Mesenchymal stem cell (in vitro differentiated cells and primary cell): Measurements from ENCODE around the gene HS3ST4.

Source experiments
- DNase-seq: peaks from one replicate; pipeline ENCODE4 v3.0.0-alpha.2; 2013
- H2AFZ ChIP-seq: one replicate; pipeline ENCODE4 v1.6.1; 2013; ENCODE audit warnings: low read depth, mild to moderate bottlenecking, control low read depth, inconsistent platforms, low read length, moderate library complexity
- H2AK5ac ChIP-seq: 2 replicates; pipeline ENCODE4 v1.6.1; 2013; ENCODE audit warnings: low read length, moderate library complexity, mild to moderate bottlenecking, inconsistent platforms; ENCODE audit not compliant: severe bottlenecking
- H2BK120ac ChIP-seq: one replicate; pipeline ENCODE4 v1.6.1; 2013; ENCODE audit warnings: low read depth, mild to moderate bottlenecking, inconsistent platforms, low read length, moderate library complexity
- H2BK12ac ChIP-seq, 2 experiments: one replicate each; pipeline ENCODE4 v1.6.1; 2013; ENCODE audit warnings: inconsistent platforms in 2 of 2, low read length in 2 of 2, mild to moderate bottlenecking in 2 of 2, moderate library complexity in 2 of 2, control low read depth in 1 of 2
- H2BK15ac ChIP-seq: one replicate; pipeline ENCODE4 v1.6.1; 2013; ENCODE audit warnings: mild to moderate bottlenecking, low read depth, inconsistent platforms; ENCODE audit not compliant: poor library complexity, severe bottlenecking
- H2BK5ac ChIP-seq: 2 replicates; pipeline ENCODE4 v1.6.1; 2013; ENCODE audit warnings: low read depth, mild to moderate bottlenecking, low read length, control low read depth, inconsistent platforms; ENCODE audit not compliant: poor library complexity, severe bottlenecking
- H3K14ac ChIP-seq, 2 experiments: one replicate each; pipeline ENCODE4 v1.6.1; 2013; ENCODE audit warnings: inconsistent platforms in 2 of 2, low read length in 2 of 2, control low read depth in 1 of 2, mild to moderate bottlenecking in 1 of 2, moderate library complexity in 1 of 2
- H3K18ac ChIP-seq, 2 experiments: one replicate each; pipeline ENCODE4 v1.6.1; 2013; ENCODE audit warnings: inconsistent platforms in 2 of 2, low read length in 2 of 2, control low read depth in 1 of 2, low read depth in 1 of 2, mild to moderate bottlenecking in 1 of 2
- H3K23ac ChIP-seq, 2 experiments: one replicate each; pipeline ENCODE4 v1.6.1; 2013; ENCODE audit warnings: inconsistent platforms in 2 of 2, low read length in 2 of 2, mild to moderate bottlenecking in 2 of 2, moderate library complexity in 2 of 2, control low read depth in 1 of 2
- H3K27ac ChIP-seq: 2 replicates; pipeline ENCODE4 v1.5.1; 2013; ENCODE audit warnings: mild to moderate bottlenecking, moderate library complexity, low read length, control low read depth, inconsistent platforms; ENCODE audit not compliant: poor library complexity, severe bottlenecking
- H3K27me3 ChIP-seq, 2 experiments: 2 replicates each; pipeline versions ENCODE4 v1.6.1 to v1.7.0; 2013; ENCODE audit warnings: low read length in 2 of 2, mild to moderate bottlenecking in 2 of 2, moderate library complexity in 2 of 2, control low read depth in 1 of 2, inconsistent platforms in 1 of 2; ENCODE audit not compliant: control insufficient read depth in 1 of 2, insufficient read depth in 1 of 2
- H3K36me3 ChIP-seq, 2 experiments: 2 replicates each; pipeline versions ENCODE4 v1.6.1 to v1.7.0; 2013; ENCODE audit warnings: low read length in 2 of 2, control low read depth in 1 of 2, inconsistent platforms in 1 of 2, low read depth in 1 of 2, mild to moderate bottlenecking in 1 of 2; ENCODE audit not compliant: insufficient read depth in 2 of 2, control insufficient read depth in 1 of 2
- H3K4ac ChIP-seq, 2 experiments: one replicate each; pipeline ENCODE4 v1.6.1; 2013; ENCODE audit warnings: inconsistent platforms in 2 of 2, low read length in 2 of 2, mild to moderate bottlenecking in 2 of 2, moderate library complexity in 2 of 2, control low read depth in 1 of 2, low read depth in 1 of 2
- H3K4me1 ChIP-seq: 2 replicates; pipeline ENCODE4 v1.6.1; 2013; ENCODE audit warnings: low read depth, low read length, control low read depth; ENCODE audit not compliant: control insufficient read depth, insufficient read depth
- H3K4me2 ChIP-seq: 2 replicates; pipeline ENCODE4 v1.6.1; 2013; ENCODE audit warnings: low read length, mild to moderate bottlenecking, inconsistent platforms; ENCODE audit not compliant: poor library complexity, severe bottlenecking
- H3K4me3 ChIP-seq, 2 experiments: 2 replicates each; pipeline versions ENCODE4 v1.5.1 to v1.7.0; 2013; ENCODE audit warnings: low read length in 2 of 2, mild to moderate bottlenecking in 2 of 2, control low read depth in 1 of 2, low read depth in 1 of 2; ENCODE audit not compliant: insufficient read depth in 1 of 2
- H3K79me1 ChIP-seq: replicated peaks from 2 replicates; pipeline ENCODE4 v1.6.1; 2013; ENCODE audit warnings: mild to moderate bottlenecking, control low read depth, low read length, inconsistent platforms; ENCODE audit not compliant: poor library complexity, severe bottlenecking
- H3K9ac ChIP-seq: 2 replicates; pipeline ENCODE4 v1.7.0; 2013; ENCODE audit warnings: mild to moderate bottlenecking, low read length, moderate library complexity
- H3K9me3 ChIP-seq: 2 replicates; pipeline ENCODE4 v1.7.0; 2013; ENCODE audit warnings: mild to moderate bottlenecking, low read length; ENCODE audit not compliant: control insufficient read depth
- H4K8ac ChIP-seq: one replicate; pipeline ENCODE4 v1.6.1; 2013; ENCODE audit warnings: inconsistent platforms, mild to moderate bottlenecking, low read length, moderate library complexity
- H4K91ac ChIP-seq: one replicate; pipeline ENCODE4 v1.6.1; 2013; ENCODE audit warnings: mild to moderate bottlenecking, low read length, inconsistent platforms
- WGBS: methylation state at CpG from one replicate; pipeline ENCODE4 v1.1.7; 2013; ENCODE audit warnings: mixed read lengths; 5-methylcytosine and 5-hydroxymethylcytosine counted together

HS3ST4 gene

DNA sequence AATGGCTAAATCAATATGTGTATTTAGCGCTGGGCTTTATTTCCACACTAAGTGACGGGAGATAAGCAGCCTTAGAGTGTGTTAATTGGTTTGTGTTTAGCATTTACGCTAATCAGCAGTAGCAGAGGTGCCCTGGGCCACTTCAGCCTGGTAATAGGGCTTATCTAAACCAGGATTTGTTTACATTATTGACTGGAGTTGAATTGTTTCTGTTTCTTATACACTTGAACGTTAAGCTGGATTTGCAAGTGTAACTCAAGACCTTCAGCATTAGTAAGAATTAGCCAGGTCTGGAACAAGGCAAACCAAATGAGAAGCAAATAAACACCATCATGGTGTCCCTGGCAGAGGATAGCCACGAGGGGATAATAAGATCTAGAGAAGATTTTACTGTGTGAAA is 313.6 kb downstream of the HS3ST4 start:
- H3K18ac ChIP-seq: no peak overlapping the region
- no peak overlapping the region for H4K91ac ChIP-seq
- H3K4ac ChIP-seq: no peak overlapping the region
- no peak overlapping the region for H2BK12ac ChIP-seq
- H2BK120ac ChIP-seq: no peak overlapping the region
- no peaks in the 10 kb centered on the region for H3K27me3 ChIP-seq
- H3K4me3 ChIP-seq: no peak overlapping the region
- no peak overlapping the region for H4K8ac ChIP-seq
- DNase-seq: no peak
- no peak overlapping the region for H3K14ac ChIP-seq
- H2AFZ ChIP-seq: no peak overlapping the region
- H3K4me2 ChIP-seq: no peak overlapping the region
- H2BK5ac ChIP-seq: no peak overlapping the region
- 22% methylated on average over 5 of the region's 5 CpGs for WGBS
- H3K27ac ChIP-seq: no peak overlapping the region
- H3K9me3 ChIP-seq: peaks cover 18% of the 10 kb centered on the region
- H3K9ac ChIP-seq: no peak overlapping the region
- H3K23ac ChIP-seq: no peak overlapping the region
- no peaks in the 10 kb centered on the region for H3K4me1 ChIP-seq
- H2AK5ac ChIP-seq: no peak overlapping the region
- H3K79me1 ChIP-seq: no peaks in the 10 kb centered on the region
- no peaks in the 10 kb centered on the region for H3K36me3 ChIP-seq
- no peak overlapping the region for H2BK15ac ChIP-seq

DNA sequence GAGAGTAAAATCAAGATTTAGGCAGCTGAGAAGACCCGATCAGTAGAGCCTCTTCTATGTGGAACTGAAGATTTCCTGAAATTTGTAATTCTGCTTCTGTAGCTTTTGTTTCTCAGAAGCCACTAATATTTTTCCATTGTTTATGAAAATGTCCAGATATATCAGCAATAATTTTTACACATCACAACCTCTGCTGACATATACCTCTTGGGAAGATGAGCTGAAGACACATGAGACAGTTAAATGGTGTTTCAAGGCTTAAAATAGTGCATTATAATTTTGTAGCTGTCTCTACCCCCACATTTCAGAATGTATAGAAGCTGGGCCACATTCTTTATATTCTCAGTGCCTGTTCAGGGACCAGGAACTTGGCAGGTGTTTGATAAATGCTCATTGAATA is 320.6 kb downstream of the HS3ST4 start:
- Histone ChIP-seq H3K4ac (no peak overlapping the region), H3K9me3 (peaks cover 28% of the 10 kb centered on the region), H3K27ac (no peak overlapping the region), H3K14ac (no peak overlapping the region), H3K9ac (no peak overlapping the region), H3K4me3 (no peak overlapping the region), H3K23ac (no peak overlapping the region), H3K4me2 (no peak overlapping the region), H3K79me1 (no peaks in the 10 kb centered on the region), H2BK5ac (no peak overlapping the region), H2BK15ac (no peak overlapping the region), H3K36me3 (no peaks in the 10 kb centered on the region), H2AK5ac (no peak overlapping the region), H2BK120ac (no peak overlapping the region), H4K8ac (no peak overlapping the region), H2BK12ac (no peak overlapping the region), H3K4me1 (no peaks in the 10 kb centered on the region), H3K27me3 (no peaks in the 10 kb centered on the region), H4K91ac (no peak overlapping the region), H2AFZ (no peak overlapping the region), H3K18ac (no peak overlapping the region)
- 80% methylated on average over 1 of the region's 1 CpG for WGBS
- no peak for DNase-seq

DNA sequence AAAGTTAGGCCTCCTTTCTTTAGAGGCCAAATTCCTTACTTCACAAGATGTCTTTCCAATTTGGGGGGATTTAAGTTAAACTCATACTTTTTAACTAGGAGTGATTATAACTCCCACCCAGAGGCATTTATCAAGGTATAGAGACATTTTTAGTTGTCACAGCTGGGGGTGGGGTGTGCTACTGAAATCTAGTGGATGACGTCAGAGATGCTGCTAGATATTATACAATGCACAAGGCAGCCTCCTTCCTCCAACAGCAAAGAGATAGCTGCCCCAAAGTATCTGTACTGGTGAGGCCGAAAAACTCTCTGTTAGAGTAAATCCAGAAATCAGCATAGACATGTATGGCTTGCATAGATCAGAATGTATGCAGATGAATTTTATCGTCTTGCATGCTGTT is 324.0 kb downstream of the HS3ST4 start:
- H3K23ac ChIP-seq: no peak overlapping the region
- H3K36me3 ChIP-seq: no peaks in the 10 kb centered on the region
- no peaks in the 10 kb centered on the region for H3K4me1 ChIP-seq
- H4K8ac ChIP-seq: no peak overlapping the region
- H3K9ac ChIP-seq: no peak overlapping the region
- H2AFZ ChIP-seq: no peak overlapping the region
- no peaks in the 10 kb centered on the region for H3K79me1 ChIP-seq
- H3K4ac ChIP-seq: no peak overlapping the region
- no peak overlapping the region for H4K91ac ChIP-seq
- H2AK5ac ChIP-seq: no peak overlapping the region
- no peak overlapping the region for H2BK120ac ChIP-seq
- H2BK12ac ChIP-seq: no peak overlapping the region
- peaks cover 35% of the 10 kb centered on the region for H3K9me3 ChIP-seq
- H3K14ac ChIP-seq: no peak overlapping the region
- no peak overlapping the region for H3K4me3 ChIP-seq
- no peak overlapping the region for H2BK5ac ChIP-seq
- H3K4me2 ChIP-seq: no peak overlapping the region
- DNase-seq: no peak
- no peak overlapping the region for H3K27ac ChIP-seq
- no peak overlapping the region for H2BK15ac ChIP-seq
- no peaks in the 10 kb centered on the region for H3K27me3 ChIP-seq
- WGBS: 54% methylated on average over 3 of the region's 3 CpGs
- no peak overlapping the region for H3K18ac ChIP-seq

DNA sequence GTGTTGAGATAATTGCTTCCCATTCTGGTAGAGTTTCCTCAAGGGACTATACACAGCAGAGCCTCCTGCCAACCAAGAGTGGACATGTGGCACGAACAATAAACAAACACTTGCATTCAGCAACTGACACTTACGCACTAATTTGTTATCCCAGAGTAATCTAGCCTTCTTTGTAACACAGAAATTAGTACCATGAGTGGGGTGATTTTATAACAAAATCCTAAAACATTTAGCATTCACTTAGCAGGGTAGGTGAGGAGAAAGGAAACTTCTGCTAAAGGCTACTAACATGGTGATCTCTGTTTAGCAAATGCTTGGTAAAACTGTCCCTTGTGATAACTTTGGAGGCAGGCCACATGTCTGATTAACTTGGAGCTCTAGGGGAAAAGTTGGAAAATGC is 325.2 kb downstream of the HS3ST4 start:
- no peaks in the 10 kb centered on the region for H3K79me1 ChIP-seq
- H3K4ac ChIP-seq: no peak overlapping the region
- H2BK5ac ChIP-seq: no peak overlapping the region
- WGBS: 43% methylated on average over 2 of the region's 2 CpGs
- DNase-seq: no peak
- H3K36me3 ChIP-seq: no peaks in the 10 kb centered on the region
- H4K91ac ChIP-seq: no peak overlapping the region
- peak overlapping the region in 1 of 2 experiments; percentile 39 for H3K4me3 ChIP-seq
- no peak overlapping the region for H2BK12ac ChIP-seq
- H3K23ac ChIP-seq: no peak overlapping the region
- H2AFZ ChIP-seq: no peak overlapping the region
- no peak overlapping the region for H3K14ac ChIP-seq
- no peak overlapping the region for H2AK5ac ChIP-seq
- H3K4me1 ChIP-seq: no peaks in the 10 kb centered on the region
- no peak overlapping the region for H4K8ac ChIP-seq
- no peak overlapping the region for H2BK120ac ChIP-seq
- no peak overlapping the region for H3K27ac ChIP-seq
- no peak overlapping the region for H3K18ac ChIP-seq
- peaks cover 35% of the 10 kb centered on the region for H3K9me3 ChIP-seq
- H3K9ac ChIP-seq: no peak overlapping the region
- no peaks in the 10 kb centered on the region for H3K27me3 ChIP-seq
- H3K4me2 ChIP-seq: no peak overlapping the region
- no peak overlapping the region for H2BK15ac ChIP-seq
